A673 (cell line): Measurements from ENCODE around the gene MAG.

ENCODE experiments used
- CTCF ChIP-seq: fragments of 300-800, 200-600 bp; sonication (generic); conservative IDR thresholded peaks from 2 replicates; pipeline ENCODE4 v1.5.1; 2017; ENCODE audit warnings: low read depth, mild to moderate bottlenecking, antibody characterized with exemption, low read length, moderate library complexity, mixed read lengths
- EZH2 ChIP-seq: fragments of 200-600 bp; sonication (generic); IDR thresholded peaks from 2 replicates; pipeline ENCODE4 v1.6.1; 2017; ENCODE audit warnings: borderline replicate concordance, low read depth, mild to moderate bottlenecking, mixed read lengths, antibody characterized with exemption, low read length; ENCODE audit not compliant: poor library complexity, severe bottlenecking

- TF ChIP-seq CTCF, result no peak
- no peak for TF ChIP-seq EZH2
These were observed 1.4 kb upstream of the MAG start for GRCh38 chr19:35290381-35291127.
